ENCODE measurements around the gene MYO7B. TPM values are rescaled to one million over a fixed set of nuclear protein-coding genes. Genes with fewer than 3 reads are reported as not detected.

Gene MYO7B
- total RNA-seq, 2 donors from 2014 or later: 244 to 262 TPM

DNA sequence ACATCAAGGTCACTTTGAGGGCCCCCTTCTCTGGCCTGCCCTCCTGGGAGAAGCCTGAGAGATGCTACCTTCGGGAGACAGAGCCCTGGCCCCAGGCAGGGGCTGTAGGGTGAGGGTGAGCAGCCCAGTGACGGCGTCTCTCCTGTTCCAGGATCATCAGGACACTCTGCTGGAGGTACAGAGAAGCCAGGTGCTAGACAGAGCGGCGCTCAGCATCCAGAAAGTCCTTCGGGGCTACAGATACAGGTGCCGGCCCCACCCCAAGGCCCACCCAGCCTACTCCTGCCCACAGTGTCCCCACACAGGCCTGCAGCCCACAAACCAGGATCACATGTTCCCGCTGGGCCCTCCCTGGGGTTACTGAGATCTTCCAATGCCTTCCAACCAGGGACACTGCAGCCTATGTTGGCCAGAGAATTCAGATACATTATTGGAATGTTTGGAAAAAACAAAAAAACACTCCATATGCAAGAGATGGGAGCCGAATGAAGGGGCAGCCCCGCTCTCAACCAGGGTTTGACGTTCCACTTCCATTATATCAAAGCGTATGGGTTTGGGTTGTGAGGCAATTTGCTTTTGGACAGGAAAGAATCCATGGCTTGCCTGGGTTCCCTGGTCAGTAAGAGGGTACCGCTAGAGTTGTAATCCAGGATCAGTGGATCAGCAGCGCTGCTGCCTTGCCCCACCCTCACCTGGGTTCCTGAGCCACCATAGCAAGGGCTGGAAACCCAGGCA is 61.0 kb downstream of the MYO7B start:
- DNase-seq (no peak), ATAC-seq (no peak)
- intact Hi-C loops (cut with DNase I, micrococcal nuclease): no loop called here

DNA sequence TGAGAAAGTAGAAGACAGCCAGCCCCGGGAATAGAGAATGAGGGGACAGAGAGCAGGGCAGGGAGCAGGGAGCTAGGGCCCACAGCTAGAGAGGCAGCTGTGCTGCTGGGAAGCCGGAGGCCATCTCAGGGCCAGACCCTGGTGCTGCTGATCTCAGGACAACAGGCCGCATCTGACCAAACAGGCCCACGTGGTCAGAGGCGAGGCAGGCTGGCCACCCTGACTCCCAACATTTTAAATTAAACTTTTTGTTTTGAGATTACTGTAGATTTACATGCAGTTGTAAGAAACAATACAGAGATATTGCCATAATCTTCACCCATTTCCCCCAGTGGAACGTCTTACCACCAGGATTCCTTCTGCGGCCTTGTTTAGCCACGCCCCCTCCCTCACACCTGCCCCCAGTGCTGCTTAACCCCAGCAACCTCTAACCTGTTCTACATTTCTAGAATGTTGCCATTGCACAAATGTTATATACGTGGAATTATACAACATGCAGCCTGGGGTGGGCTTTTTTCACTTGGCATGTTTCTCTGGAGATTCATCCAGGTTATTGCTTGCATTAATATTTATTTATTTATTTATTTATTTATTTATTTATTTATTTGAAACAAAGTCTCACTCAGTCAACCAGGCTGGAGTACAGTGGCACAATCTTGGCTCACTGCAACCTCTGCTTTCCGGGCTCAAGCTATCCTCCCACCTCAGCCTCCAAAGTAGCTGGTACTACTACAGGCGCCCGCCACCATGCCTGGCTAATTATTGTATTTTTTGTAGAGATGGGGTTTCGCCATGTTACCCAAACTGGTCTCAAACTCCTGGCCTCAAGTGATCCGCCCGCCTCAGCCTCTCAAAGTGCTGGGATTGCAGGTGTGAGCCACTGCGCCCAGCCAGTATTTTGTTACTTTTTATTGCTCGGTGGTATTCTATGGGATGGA is 61.8 kb downstream of the MYO7B start:
- intact Hi-C loops (cut with DNase I, micrococcal nuclease): no loop called here
- no peak for ATAC-seq
- no peak for DNase-seq

GRCh38 chr2:127597984-127598380 is 62.5 kb downstream of the MYO7B start:
- DNase-seq: no peak
- no peak for ATAC-seq
- intact Hi-C loops (cut with DNase I, micrococcal nuclease): no loop called here

- no peak for ATAC-seq
- intact Hi-C loops (cut with DNase I, micrococcal nuclease): no loop called here
Observed at GRCh38 chr2:127598711-127599110, 63.2 kb downstream of the MYO7B start.

DNA sequence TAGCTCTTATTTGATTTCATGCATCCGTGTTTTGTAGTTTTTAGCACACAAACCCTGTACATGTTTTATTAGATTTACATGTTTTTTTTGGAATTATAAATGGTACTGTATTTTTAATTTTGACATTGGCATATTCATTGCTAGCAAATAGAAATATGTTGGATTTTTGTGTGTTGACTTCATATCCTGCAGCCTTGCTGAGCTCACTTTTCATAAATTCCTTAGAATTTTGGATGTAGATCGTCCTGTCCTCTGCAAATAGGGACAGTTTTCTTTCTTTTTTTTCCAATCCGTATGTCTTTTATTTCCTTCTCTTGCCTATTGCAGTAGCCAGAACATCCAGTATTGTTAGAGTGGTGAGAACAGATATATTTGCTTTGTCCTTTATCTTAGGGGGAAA is 63.7 kb downstream of the MYO7B start:
- ATAC-seq: no peak
- intact Hi-C loops (cut with DNase I, micrococcal nuclease): no loop called here

More at GRCh38 chr2:127598711-127599110, 63.2 kb downstream of the MYO7B start:
- no peak for DNase-seq

GRCh38 chr2:127604986-127605385 is 69.5 kb downstream of the MYO7B start:
- intact Hi-C loops (cut with DNase I, micrococcal nuclease): no loop called here
- ATAC-seq (no peak), DNase-seq (no peak)

More for the DNA sequence above, 63.7 kb downstream of the MYO7B start:
- DNase-seq: no peak

DNA sequence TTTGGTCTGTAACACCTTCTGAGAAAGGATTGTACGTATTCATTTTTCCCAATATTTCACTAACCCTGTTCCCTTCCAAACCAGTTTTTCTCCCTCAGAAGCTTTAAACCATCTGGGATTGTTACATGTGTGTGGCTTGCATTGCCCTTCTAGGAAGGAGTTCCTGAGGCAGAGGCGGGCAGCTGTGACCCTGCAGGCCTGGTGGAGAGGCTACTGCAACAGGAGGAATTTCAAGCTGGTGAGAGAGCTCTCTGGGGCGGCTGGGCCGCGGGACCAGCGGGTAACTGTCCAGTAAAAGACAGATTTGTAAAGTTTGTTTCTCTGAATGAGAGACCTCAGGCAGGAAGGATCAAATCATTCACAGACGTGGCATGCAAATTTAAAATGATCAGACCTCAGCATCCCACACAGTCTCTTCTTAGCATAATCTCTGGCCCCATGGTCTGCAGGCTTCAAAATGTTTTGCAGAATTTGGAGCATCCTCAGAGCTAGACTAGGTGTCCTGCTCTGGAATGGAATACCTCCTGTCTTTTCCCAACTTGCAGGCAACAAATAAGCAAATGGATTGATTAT is 70.3 kb downstream of the MYO7B start:
- ATAC-seq (no peak), DNase-seq (no peak)
- intact Hi-C loops (cut with DNase I, micrococcal nuclease): no loop called here

- ATAC-seq: no peak
- DNase-seq: no peak
- intact Hi-C loops (cut with DNase I, micrococcal nuclease): no loop called here
Observed at GRCh38 chr2:127606625-127607398, 71.3 kb downstream of the MYO7B start.

DNA sequence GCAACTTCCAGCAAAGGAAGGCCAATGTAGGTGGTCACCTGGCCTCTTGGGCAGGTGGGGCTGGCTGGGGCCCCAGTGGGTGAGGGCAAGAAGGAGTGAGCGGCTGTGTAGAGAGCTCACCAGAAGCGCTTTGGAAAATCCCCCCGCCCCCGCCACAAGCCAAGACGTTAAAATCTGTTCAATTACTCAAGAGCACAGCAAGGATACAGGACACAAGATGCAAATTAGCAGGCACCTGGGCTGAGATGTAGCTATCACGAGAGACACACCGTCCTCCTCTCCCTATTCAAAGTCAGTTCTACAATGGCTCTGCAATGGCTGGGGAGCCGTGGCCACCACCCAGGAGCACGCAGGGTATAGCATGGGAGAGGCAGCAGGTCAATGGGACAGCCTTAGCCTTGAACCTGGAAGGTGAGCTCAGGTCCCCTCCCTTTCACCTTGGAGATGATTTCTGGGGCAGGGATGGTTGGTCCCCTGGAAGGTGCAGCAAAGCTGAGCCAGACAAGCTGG is 72.0 kb downstream of the MYO7B start:
- ATAC-seq (no peak), DNase-seq (no peak)
- intact Hi-C loops (cut with DNase I, micrococcal nuclease): no loop called here

- no peak for DNase-seq
- intact Hi-C loops (cut with DNase I, micrococcal nuclease): no loop called here
Observed at GRCh38 chr2:127608061-127609030, 72.9 kb downstream of the MYO7B start.

GRCh38 chr2:127609031-127609751 is 73.7 kb downstream of the MYO7B start:
- intact Hi-C loops (cut with DNase I, micrococcal nuclease): no loop called here
- no peak for ATAC-seq
- no peak for DNase-seq

More at GRCh38 chr2:127608061-127609030, 72.9 kb downstream of the MYO7B start:
- peak; percentile 3 for ATAC-seq

DNA sequence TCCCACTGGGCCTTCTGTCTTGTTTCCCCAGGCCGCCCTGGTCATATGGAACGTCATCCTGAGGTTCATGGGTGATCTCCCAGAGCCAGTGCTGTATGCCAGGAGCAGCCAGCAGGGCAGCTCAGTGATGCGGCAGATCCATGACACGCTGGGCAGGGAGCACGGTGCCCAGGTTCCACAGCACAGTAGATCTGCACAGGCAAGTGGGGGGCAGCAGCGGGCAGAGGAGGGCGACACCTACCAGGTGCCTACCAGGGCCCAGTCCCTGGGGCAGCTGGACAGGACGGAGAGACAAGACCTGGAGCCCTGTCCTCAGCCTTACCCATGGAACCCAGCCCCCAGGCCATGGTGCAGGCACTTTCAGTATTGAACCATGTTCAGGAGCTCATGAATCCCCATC is 74.3 kb downstream of the MYO7B start:
- intact Hi-C loops (cut with DNase I, micrococcal nuclease): no loop called here
- DNase-seq: no peak
- ATAC-seq: peak; percentile 8

- ATAC-seq (no peak), DNase-seq (no peak)
- intact Hi-C loops (cut with DNase I, micrococcal nuclease): no loop called here
Observed at GRCh38 chr2:127610561-127610960, 75.1 kb downstream of the MYO7B start.

GRCh38 chr2:127611076-127611925 is 75.8 kb downstream of the MYO7B start:
- DNase-seq (no peak), ATAC-seq (no peak)
- intact Hi-C loops (cut with DNase I, micrococcal nuclease): no loop called here

DNA sequence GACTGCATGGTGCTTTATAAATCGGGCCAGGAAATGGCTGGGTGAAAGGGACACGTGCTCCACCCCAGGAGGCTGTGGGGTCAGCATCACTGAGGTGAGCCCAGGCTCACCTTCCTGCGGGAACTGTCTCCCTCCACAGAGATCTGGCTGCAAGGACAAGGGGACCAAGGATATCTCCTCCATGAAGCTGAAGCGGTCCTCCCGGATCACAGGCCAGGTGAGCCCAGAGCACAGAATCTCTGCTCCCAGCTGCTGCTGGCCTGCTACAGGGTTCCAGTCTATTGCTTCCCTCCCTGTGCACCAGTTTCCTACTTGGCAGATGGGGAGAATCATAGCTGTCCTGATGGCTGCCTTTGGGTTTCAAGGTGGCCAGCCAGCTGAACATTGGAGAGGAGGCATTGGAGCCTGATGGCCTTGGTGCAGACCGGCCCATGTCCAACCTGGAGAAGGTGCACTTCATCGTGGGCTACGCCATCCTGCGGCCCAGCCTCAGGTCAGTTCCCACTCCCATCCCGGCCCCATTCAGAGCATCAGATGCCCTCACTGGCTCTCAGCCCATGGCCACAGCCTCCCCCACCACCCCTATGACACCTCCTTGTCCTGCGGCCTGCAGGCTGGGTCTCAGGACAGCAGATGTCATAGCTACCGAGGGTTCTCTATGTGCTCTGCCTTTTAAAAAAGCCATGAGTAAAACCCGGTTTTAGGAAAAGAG is 76.8 kb downstream of the MYO7B start:
- DNase-seq (no peak), ATAC-seq (no peak)
- intact Hi-C loops (cut with DNase I, micrococcal nuclease): no loop called here

- intact Hi-C loops (cut with DNase I, micrococcal nuclease): no loop called here
- DNase-seq: no peak
Observed at GRCh38 chr2:127614246-127614645, 78.8 kb downstream of the MYO7B start.

More at GRCh38 chr2:127614246-127614645, 78.8 kb downstream of the MYO7B start:
- no peak for ATAC-seq

Measured in left colon (tissue), 2 donors.